Prostate gland (tissue), 2 donors: ENCODE results near the gene ASGR2. TPM values are rescaled to one million over a fixed set of nuclear protein-coding genes. Genes with fewer than 3 reads are reported as not detected.

Source experiments
- DNase-seq: peaks from one replicate; pipeline ENCODE4 v3.0.0-alpha.2; 2019; ENCODE audit warnings: low spot score
- H3K27ac ChIP-seq, 2 donors: fragments of 200-600 bp; sonication (generic); 2 replicates each; pipeline ENCODE4 v1.5.1; 2017 to 2019
- H3K27me3 ChIP-seq: fragments of 200-600 bp; sonication (generic); replicated peaks from 2 replicates; pipeline ENCODE4 v1.5.1; 2019; ENCODE audit not compliant: insufficient read depth
- H3K36me3 ChIP-seq, 2 donors: fragments of 200-600 bp; sonication (generic); 1 replicate in 1 of 2; 2 replicates in 1 of 2; pipeline versions ENCODE4 v1.5.1 to v1.8.1; 2017 to 2019
- H3K4me1 ChIP-seq: fragments of 200-600 bp; sonication (generic); replicated peaks from 2 replicates; pipeline ENCODE4 v1.5.1; 2019
- H3K4me3 ChIP-seq, 2 donors: fragments of 200-600 bp; sonication (generic); 2 replicates each; pipeline ENCODE4 v1.5.1; 2017 to 2019
- H3K9me3 ChIP-seq: fragments of 200-600 bp; sonication (generic); 2 replicates; pipeline ENCODE4 v1.5.1; 2017
- POLR2A ChIP-seq: fragments of 450-650 bp; IDR thresholded peaks from one replicate; pipeline ENCODE4 v1.6.1; 2016; ENCODE audit warnings: antibody characterized with exemption, mild to moderate bottlenecking
- POLR2AphosphoS5 ChIP-seq: sonication (generic); formaldehyde crosslinking; IDR thresholded peaks from one replicate; pipeline ENCODE4 v1.6.1; 2017; ENCODE audit warnings: antibody characterized with exemption
- WGBS: methylation state at CpG from one replicate; pipeline ENCODE4 v1.1.5; 2018; 5-methylcytosine and 5-hydroxymethylcytosine counted together
- intact Hi-C: fragments of 100-400 bp; cut with DNase I; formaldehyde crosslinking; loops from one replicate; pipeline ENCODE4 v1.14.2; 2022
- total RNA-seq, 2 donors: library from RNA; depleted of rRNA; stranded (reverse); fragments of >200 nt; gene quantifications; one replicate each; pipeline ENCODE4 v1.1.0, GENCODE V29; 2016
- TF ChIP-seq, protein P1 (sequence below), 4 experiments: fragments of 200-600 bp in 2 of 4; fragments of 450-650 bp in 2 of 4; sonication (generic) in 2 of 4; IDR thresholded peaks; 1 replicate in 3 of 4; 2 replicates in 1 of 4; pipeline ENCODE4 v1.5.1; 2016 to 2019; ENCODE audit warnings: antibody characterized with exemption in 4 of 4, mild to moderate bottlenecking in 2 of 4, moderate library complexity in 2 of 4

The ASGR2 gene
- total RNA-seq, 2 donors from 2014 or later: 0.41 TPM; not detected in 1

DNA sequence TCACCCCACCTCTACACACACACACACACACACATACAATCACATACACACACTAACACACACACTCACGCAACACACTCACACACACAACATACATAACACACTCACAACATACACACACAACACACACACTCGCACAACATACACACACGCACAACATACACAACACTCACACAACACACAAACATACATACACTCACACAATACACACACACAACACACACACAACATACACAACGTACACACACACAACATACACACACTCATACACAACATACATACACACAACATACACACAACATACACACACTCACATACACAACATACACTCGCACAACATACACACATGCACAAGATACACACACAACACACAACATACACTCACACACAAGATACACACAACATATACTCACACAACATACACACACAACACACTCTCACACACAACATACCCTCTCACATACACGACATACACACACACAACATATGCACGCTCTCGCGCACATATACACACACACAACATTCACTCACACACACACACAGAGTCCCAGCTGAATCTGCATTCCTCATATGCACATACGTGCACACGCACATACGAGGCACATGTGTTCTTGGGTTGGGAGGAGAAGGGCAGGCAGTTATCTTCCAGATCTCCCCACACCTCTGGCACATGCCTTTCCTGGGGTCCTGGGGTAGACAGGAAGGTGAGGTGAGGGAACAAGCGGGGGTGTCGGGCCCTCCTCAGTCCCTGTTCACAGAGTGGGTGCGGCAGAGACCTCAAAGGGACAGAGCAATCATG, 1.1 kb downstream of the ASGR2 start:
- no peaks in the 10 kb centered on the region for H3K27me3 ChIP-seq
- intact Hi-C loops: no loop called here
- TF ChIP-seq POLR2AphosphoS5: no peak
- no peak for TF ChIP-seq POLR2A
- TF ChIP-seq, protein P1, sequence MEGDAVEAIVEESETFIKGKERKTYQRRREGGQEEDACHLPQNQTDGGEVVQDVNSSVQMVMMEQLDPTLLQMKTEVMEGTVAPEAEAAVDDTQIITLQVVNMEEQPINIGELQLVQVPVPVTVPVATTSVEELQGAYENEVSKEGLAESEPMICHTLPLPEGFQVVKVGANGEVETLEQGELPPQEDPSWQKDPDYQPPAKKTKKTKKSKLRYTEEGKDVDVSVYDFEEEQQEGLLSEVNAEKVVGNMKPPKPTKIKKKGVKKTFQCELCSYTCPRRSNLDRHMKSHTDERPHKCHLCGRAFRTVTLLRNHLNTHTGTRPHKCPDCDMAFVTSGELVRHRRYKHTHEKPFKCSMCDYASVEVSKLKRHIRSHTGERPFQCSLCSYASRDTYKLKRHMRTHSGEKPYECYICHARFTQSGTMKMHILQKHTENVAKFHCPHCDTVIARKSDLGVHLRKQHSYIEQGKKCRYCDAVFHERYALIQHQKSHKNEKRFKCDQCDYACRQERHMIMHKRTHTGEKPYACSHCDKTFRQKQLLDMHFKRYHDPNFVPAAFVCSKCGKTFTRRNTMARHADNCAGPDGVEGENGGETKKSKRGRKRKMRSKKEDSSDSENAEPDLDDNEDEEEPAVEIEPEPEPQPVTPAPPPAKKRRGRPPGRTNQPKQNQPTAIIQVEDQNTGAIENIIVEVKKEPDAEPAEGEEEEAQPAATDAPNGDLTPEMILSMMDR (IDR thresholded peaks at IDR 0.05): no peak
- H3K36me3 ChIP-seq: no peaks in the 10 kb centered on the region
- no peaks in the 10 kb centered on the region for H3K9me3 ChIP-seq
- H3K27ac ChIP-seq: no peak overlapping the region
- DNase-seq: no peak
- no peaks in the 10 kb centered on the region for H3K4me1 ChIP-seq
- no peak overlapping the region for H3K4me3 ChIP-seq
- whole genome bisulfite sequencing: 86% methylated on average over 15 of the region's 15 CpGs

DNA sequence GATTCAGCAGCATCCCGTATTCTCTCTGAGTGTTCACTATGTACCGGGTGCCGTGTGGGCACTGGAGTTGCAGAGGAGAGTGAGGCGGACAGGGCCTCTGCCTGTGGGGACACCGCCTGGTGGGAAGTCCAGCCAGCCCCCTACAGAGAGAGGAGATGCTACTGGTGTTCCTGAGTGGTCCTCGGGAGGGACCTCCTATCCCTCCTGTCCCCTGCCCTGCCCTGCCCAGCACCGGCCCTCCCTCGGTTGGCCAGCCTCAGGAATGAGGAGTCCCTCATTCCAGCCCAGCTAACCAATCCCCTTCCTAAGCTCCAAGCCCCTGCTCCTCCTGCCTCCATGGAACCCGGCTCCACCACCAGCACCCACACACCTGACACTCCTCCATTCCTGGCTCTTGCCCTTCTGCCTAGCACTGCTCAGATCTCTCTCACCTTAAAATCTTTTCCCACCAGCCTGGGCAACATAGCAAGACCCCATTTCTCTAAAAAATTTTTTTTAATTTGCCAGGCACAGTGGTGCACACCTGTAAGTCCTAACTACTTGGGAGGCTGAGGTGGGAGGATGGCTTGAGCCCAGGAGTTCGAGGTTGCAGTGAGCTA, 2.0 kb downstream of the ASGR2 start:
- no peak for DNase-seq
- Histone ChIP-seq H3K4me3 (no peak overlapping the region), H3K9me3 (no peaks in the 10 kb centered on the region), H3K27ac (no peak overlapping the region), H3K36me3 (no peaks in the 10 kb centered on the region), H3K27me3 (no peaks in the 10 kb centered on the region), H3K4me1 (no peaks in the 10 kb centered on the region)
- WGBS: 61% methylated on average over 9 of the region's 10 CpGs
- intact Hi-C loops: no loop called here
- TF ChIP-seq POLR2AphosphoS5: no peak

DNA sequence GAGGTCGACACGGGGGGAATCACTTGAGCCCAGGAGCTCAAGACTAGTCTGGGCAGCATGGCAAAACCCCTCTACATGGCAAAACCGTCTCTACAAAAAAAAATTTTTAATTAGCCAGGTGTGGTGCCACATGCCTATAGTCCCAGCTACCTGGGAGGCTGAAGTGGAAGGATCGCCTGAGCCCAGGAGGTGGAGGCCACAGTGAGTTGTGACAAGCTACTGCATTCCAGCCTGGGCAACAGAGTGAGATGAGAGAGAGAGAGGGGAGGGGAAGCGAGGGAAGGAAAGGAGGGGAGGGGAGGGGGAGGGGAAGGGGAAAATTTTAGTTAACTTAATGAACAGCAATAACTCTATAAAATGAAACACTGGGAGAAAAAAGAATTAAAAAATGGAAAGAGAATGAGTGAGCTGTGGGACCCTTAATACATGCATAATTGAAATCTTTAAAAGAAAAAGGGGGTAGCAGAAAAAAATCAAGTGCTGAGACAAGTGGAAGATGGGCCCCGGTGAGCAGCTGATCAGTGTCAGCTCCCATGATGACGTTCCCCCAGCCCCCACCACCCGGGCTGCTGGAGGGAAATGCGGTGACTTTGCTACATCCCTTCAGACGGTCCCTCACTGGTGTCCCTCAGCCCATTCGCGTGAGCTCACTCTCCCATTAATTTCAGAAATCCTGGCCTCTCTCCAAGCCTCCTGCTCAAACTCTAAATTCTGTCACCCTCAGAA, 2.7 kb downstream of the ASGR2 start:
- TF ChIP-seq, protein P1 (IDR thresholded peaks at IDR 0.05): no peak
- no peak for TF ChIP-seq POLR2AphosphoS5
- no peak for TF ChIP-seq POLR2A
- intact Hi-C loops: no loop called here
- Histone ChIP-seq H3K27ac (no peak overlapping the region), H3K36me3 (no peaks in the 10 kb centered on the region), H3K4me1 (no peaks in the 10 kb centered on the region), H3K9me3 (no peaks in the 10 kb centered on the region), H3K27me3 (no peaks in the 10 kb centered on the region), H3K4me3 (no peak overlapping the region)
- DNase-seq: no peak
- WGBS: 37% methylated on average over 12 of the region's 12 CpGs

- Histone ChIP-seq H3K4me3 (no peak overlapping the region), H3K36me3 (no peaks in the 10 kb centered on the region), H3K27me3 (no peaks in the 10 kb centered on the region), H3K4me1 (no peaks in the 10 kb centered on the region), H3K9me3 (no peaks in the 10 kb centered on the region), H3K27ac (no peak overlapping the region)
- intact Hi-C loops: no loop called here
- no peak for TF ChIP-seq POLR2A
- no peak for TF ChIP-seq POLR2AphosphoS5
- TF ChIP-seq, protein P1 (IDR thresholded peaks at IDR 0.05): no peak
- WGBS: 41% methylated on average over 11 of the region's 11 CpGs
- no peak for DNase-seq
Measured at GRCh38 chr17:7110617-7111306, 3.9 kb downstream of the ASGR2 start.
